ENCODE data around the gene CDH9.

Gene CDH9

GRCh38 chr5:27038476-27038875 is at the start of gene CDH9:
Gene CDH9, minus strand, starts transcription at chr5:27038586. Its CDS starts 50,253 bp downstream, at chr5:26988333.
- no peak for DNase-seq

- DNase-seq: no peak
Measured at GRCh38 chr5:27087747-27088146, 49.4 kb upstream of the CDH9 start.

- no peak for DNase-seq
Measured at GRCh38 chr5:27083449-27084415, 45.3 kb upstream of the CDH9 start.

- no peak for DNase-seq
Measured at GRCh38 chr5:27080147-27080546, 41.8 kb upstream of the CDH9 start.

- DNase-seq: no peak
Measured at GRCh38 chr5:27062451-27062850, 24.1 kb upstream of the CDH9 start.

- no peak for DNase-seq
Measured at GRCh38 chr5:27048510-27048909, 10.1 kb upstream of the CDH9 start.

- DNase-seq: no peak
Measured at GRCh38 chr5:27041372-27041771, 3.0 kb upstream of the CDH9 start.

GRCh38 chr5:27034565-27034964 is 3.8 kb downstream of the CDH9 start:
- no peak for DNase-seq

GRCh38 chr5:27026801-27027200 is 11.6 kb downstream of the CDH9 start:
- no peak for DNase-seq

GRCh38 chr5:27026063-27026462 is 12.3 kb downstream of the CDH9 start:
- DNase-seq: no peak

GRCh38 chr5:27021471-27021870 is 16.9 kb downstream of the CDH9 start:
- DNase-seq: no peak

- no peak for DNase-seq
Measured at GRCh38 chr5:27020973-27021372, 17.4 kb downstream of the CDH9 start.

- no peak for DNase-seq
Measured at GRCh38 chr5:27015758-27016157, 22.6 kb downstream of the CDH9 start.

- no peak for DNase-seq
Measured at GRCh38 chr5:27011274-27011673, 27.1 kb downstream of the CDH9 start.

GRCh38 chr5:27010646-27011045 is 27.7 kb downstream of the CDH9 start:
- no peak for DNase-seq

GRCh38 chr5:27009540-27009915 is 28.9 kb downstream of the CDH9 start:
- no peak for DNase-seq

- no peak for DNase-seq
Measured at GRCh38 chr5:27008604-27009539, 29.5 kb downstream of the CDH9 start.

- no peak for DNase-seq
Measured at GRCh38 chr5:27007121-27007520, 31.3 kb downstream of the CDH9 start.

- no peak for DNase-seq
Measured at GRCh38 chr5:26986985-26987384, 51.4 kb downstream of the CDH9 start.

- no peak for DNase-seq
Measured at GRCh38 chr5:26981750-26982149, 56.6 kb downstream of the CDH9 start.

- DNase-seq: no peak
Measured at GRCh38 chr5:26959290-26959689, 79.1 kb downstream of the CDH9 start.

GRCh38 chr5:26955161-26955560 is 83.2 kb downstream of the CDH9 start:
- no peak for DNase-seq

GRCh38 chr5:26948921-26949320 is 89.5 kb downstream of the CDH9 start:
- DNase-seq: no peak

- no peak for DNase-seq
Measured at GRCh38 chr5:26945901-26946300, 92.5 kb downstream of the CDH9 start.

Data from activated naive CD4-positive, alpha-beta T cell treated with Interleukin-2 at 50 U/mL for 16 hours (primary cell).